Gastroesophageal sphincter (tissue), 3 donors: ENCODE results near the gene PPIB.

ENCODE experiments used
- EP300 ChIP-seq: sonication (generic); formaldehyde crosslinking; IDR thresholded peaks from one replicate; pipeline ENCODE4 v1.6.1; 2017; ENCODE audit warnings: antibody characterized with exemption, mild to moderate bottlenecking
- POLR2AphosphoS5 ChIP-seq: sonication (generic); formaldehyde crosslinking; IDR thresholded peaks from one replicate; pipeline ENCODE4 v1.6.1; 2017; ENCODE audit warnings: antibody characterized with exemption
- TF ChIP-seq, protein P1 (sequence below), 4 experiments: fragments of 200-600 bp in 2 of 4; fragments of 450-650 bp in 2 of 4; sonication (generic) in 1 of 4; IDR thresholded peaks; one replicate each; pipeline ENCODE4 v1.5.1; 2017 to 2019; ENCODE audit warnings: antibody characterized with exemption in 4 of 4, mild to moderate bottlenecking in 2 of 4, moderate library complexity in 2 of 4

DNA sequence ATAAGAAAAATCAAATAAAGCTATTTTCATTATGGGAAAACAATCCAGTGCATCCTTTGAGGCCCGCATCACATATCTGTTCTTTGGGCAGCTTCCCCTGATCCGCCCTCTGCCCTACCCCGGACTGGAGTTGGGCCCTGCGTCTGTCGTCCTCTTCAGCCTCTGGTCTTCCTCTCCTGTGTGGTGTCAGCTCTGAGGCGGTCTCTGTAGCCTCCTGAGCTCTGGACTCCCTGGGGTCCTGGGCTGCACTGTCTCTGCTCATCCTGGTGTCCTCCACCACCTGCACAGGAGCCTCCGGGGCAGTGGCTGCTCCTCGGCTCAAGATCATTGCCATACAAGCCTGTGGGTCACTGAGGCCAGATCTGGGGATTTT, 18.6 kb downstream of the PPIB start:
- TF ChIP-seq, protein P1, sequence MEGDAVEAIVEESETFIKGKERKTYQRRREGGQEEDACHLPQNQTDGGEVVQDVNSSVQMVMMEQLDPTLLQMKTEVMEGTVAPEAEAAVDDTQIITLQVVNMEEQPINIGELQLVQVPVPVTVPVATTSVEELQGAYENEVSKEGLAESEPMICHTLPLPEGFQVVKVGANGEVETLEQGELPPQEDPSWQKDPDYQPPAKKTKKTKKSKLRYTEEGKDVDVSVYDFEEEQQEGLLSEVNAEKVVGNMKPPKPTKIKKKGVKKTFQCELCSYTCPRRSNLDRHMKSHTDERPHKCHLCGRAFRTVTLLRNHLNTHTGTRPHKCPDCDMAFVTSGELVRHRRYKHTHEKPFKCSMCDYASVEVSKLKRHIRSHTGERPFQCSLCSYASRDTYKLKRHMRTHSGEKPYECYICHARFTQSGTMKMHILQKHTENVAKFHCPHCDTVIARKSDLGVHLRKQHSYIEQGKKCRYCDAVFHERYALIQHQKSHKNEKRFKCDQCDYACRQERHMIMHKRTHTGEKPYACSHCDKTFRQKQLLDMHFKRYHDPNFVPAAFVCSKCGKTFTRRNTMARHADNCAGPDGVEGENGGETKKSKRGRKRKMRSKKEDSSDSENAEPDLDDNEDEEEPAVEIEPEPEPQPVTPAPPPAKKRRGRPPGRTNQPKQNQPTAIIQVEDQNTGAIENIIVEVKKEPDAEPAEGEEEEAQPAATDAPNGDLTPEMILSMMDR (IDR thresholded peaks at IDR 0.05), result no peak
- TF ChIP-seq EP300 (no peak), POLR2AphosphoS5 (no peak)
